ENCODE measurements around the gene SUGP2. TPM values are rescaled to one million over a fixed set of nuclear protein-coding genes. Genes with fewer than 3 reads are reported as not detected.

Gene SUGP2
- total RNA-seq, 2 donors from 2014 or later = 41.8 to 99.6 TPM

DNA sequence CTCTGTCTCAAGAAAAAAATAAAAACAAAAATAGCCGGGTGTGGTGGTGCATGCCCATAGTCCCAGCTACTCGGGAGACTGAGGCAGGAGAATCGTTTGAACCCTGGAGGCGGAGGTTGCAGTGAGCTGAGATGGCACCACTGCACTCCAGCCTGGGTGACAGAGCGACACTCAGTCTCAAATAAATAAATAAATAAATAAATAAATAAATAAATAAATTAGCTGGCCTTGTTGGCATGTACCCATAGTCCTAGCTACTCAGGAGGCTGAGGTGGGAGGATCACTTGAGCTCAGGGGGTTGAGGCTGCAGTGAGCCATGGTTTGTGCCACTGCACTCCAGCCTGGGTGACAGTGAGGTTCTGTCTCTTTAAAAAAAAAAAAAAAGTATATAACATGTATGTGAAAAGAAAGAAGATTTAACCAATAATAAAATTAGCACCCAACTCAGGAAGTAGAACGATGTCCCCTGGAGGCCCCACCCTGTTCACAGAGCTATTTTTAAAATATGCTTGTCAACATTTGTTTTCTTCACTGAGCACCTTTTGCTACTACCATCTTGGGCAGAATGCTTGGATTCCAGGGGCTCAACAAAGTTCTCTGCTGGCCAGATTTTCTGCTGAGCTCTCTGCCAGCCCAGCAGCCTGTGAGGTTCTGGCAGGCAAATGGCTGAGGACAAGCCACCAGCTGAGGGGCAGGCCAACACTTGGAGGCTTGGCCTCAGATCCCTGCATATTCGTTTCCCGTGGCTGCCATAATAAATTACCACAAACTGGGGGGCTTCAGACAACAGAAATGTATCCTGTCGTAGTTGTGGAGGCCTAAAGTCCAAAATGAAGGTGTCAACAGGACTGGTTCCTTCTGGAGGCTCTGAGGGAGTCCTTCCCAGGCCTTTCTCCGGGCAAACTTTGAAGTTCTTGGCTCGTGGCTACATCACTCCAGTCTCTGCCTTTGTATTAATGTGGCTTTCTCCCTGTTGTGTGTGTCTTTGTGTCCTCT lies 35.6 kb upstream of the SUGP2 start:
- no peak overlapping the region for H3K4me3 ChIP-seq
- no peak for DNase-seq (ENCODE audit: low spot score)
- H3K27ac ChIP-seq = no peak overlapping the region
- no peaks in the 10 kb centered on the region for H3K36me3 ChIP-seq
- H3K9me3 ChIP-seq = no peaks in the 10 kb centered on the region
- H3K27me3 ChIP-seq (replicated peaks; ENCODE audit: insufficient read depth) = no peaks in the 10 kb centered on the region
- TF ChIP-seq POLR2A (IDR thresholded peaks at IDR 0.05) (no peak), POLR2AphosphoS5 (IDR thresholded peaks at IDR 0.05) (no peak)
- TF ChIP-seq, protein P1, sequence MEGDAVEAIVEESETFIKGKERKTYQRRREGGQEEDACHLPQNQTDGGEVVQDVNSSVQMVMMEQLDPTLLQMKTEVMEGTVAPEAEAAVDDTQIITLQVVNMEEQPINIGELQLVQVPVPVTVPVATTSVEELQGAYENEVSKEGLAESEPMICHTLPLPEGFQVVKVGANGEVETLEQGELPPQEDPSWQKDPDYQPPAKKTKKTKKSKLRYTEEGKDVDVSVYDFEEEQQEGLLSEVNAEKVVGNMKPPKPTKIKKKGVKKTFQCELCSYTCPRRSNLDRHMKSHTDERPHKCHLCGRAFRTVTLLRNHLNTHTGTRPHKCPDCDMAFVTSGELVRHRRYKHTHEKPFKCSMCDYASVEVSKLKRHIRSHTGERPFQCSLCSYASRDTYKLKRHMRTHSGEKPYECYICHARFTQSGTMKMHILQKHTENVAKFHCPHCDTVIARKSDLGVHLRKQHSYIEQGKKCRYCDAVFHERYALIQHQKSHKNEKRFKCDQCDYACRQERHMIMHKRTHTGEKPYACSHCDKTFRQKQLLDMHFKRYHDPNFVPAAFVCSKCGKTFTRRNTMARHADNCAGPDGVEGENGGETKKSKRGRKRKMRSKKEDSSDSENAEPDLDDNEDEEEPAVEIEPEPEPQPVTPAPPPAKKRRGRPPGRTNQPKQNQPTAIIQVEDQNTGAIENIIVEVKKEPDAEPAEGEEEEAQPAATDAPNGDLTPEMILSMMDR (IDR thresholded peaks at IDR 0.05) = no peak
- intact Hi-C loops (cut with DNase I) = no loop called here
- 67% methylated on average over 11 of the region's 11 CpGs for WGBS
- no peaks in the 10 kb centered on the region for H3K4me1 ChIP-seq (replicated peaks)

DNA sequence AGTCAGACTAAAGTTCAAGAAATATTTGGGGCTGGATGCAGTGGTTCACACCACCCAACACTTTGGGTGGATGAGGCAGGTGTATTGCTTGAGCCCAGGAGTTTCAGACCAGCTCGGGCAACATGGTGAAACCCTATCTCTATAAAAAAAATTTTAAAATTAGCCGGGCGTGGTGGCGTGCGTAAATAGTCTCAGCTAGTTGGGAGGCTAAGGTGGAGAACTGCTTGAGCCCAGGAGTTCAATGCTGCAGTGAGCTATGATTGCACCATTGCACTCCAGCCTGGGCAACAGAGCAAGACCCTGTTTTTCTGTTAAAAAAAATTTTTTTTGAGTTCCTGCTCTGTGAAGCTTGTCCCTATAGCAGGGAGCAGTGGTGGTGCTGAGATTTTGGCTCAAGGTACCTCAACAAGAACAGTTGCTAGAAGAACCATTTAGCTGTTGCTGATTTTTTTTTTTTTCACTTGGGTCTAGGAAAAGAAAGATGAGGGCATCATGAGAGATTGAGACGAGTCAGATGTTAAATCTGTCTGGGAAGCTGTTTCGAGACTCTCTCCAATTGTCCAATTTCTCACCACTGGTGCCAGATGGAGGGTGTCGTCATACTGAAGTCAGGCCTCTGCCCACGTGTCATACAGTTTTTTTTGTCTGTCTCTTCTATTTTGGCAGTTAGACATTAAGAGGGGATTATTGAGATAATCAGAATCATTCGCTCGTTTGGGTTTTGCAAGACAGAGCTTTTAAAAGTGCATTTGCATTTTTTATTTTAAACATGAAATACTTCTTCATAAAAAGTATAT lies 34.2 kb upstream of the SUGP2 start:
- intact Hi-C loops (cut with DNase I) = no loop called here
- no peaks in the 10 kb centered on the region for H3K9me3 ChIP-seq
- no peaks in the 10 kb centered on the region for H3K36me3 ChIP-seq
- H3K4me3 ChIP-seq = no peak overlapping the region
- H3K27me3 ChIP-seq (replicated peaks; ENCODE audit: insufficient read depth) = no peaks in the 10 kb centered on the region
- no peak overlapping the region for H3K27ac ChIP-seq
- 62% methylated on average over 11 of the region's 11 CpGs for whole genome bisulfite sequencing
- no peak for DNase-seq (ENCODE audit: low spot score)
- TF ChIP-seq POLR2A (IDR thresholded peaks at IDR 0.05) = no peak
- TF ChIP-seq, protein P1 (IDR thresholded peaks at IDR 0.05) = no peak
- no peak for TF ChIP-seq POLR2AphosphoS5 (IDR thresholded peaks at IDR 0.05)
- no peaks in the 10 kb centered on the region for H3K4me1 ChIP-seq (replicated peaks)

DNA sequence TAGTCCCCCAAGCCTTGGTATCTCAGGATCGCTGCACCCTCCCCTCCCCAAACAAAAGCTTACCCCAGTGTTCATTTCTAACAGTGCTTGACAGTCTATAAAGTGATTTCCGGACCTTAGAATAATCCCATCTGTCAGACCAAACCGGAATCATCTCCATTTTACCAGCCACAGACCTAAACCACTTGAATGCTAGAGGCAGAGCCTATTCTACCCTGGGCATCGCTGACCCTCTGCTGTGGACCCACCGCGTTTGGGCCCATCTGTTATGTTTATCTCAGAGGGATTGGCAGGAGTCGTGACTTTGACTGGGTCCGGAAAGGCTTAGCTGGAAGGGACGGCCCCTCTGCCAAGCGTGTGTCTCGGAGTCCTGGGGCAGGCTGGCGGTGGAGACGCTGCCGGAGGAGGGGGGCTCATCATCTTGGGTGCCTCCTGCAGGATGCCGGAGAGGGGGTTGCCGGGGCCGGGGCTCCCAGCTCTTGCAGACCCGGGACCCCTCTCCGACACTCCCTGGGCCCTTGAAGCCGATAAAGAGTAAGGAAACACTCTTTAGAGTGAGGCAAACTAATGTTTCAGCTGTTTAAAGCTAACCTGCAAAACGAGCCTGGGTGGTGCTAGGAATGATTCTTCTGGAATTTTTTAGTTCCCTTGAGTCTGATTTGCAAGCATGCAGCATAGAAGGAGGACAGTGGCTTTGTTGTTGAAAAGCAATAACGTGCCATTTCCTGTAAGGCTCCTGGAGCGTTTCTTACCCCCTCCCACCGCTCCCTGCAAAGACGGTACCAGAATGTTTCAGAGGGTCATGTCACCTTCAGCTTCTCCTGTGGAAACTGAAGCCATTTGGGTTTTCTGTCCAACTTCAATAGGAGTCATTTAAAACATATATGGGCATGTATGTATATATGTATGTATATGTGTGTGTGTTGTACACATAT lies 31.8 kb upstream of the SUGP2 start:
- no peak for DNase-seq (ENCODE audit: low spot score)
- peak overlapping the region; percentile 76 to 93 for H3K4me3 ChIP-seq
- 3% methylated on average over 25 of the region's 25 CpGs for WGBS
- TF ChIP-seq, protein P1 (IDR thresholded peaks at IDR 0.05) = no peak
- TF ChIP-seq POLR2AphosphoS5 (IDR thresholded peaks at IDR 0.05) (no peak), POLR2A (IDR thresholded peaks at IDR 0.05) (no peak)
- peak overlapping the region; percentile 68 to 82 for H3K27ac ChIP-seq
- no peaks in the 10 kb centered on the region for H3K36me3 ChIP-seq
- no peaks in the 10 kb centered on the region for H3K4me1 ChIP-seq (replicated peaks)
- no peaks in the 10 kb centered on the region for H3K27me3 ChIP-seq (replicated peaks; ENCODE audit: insufficient read depth)
- intact Hi-C loops (cut with DNase I) = no loop called here
- H3K9me3 ChIP-seq = no peaks in the 10 kb centered on the region

DNA sequence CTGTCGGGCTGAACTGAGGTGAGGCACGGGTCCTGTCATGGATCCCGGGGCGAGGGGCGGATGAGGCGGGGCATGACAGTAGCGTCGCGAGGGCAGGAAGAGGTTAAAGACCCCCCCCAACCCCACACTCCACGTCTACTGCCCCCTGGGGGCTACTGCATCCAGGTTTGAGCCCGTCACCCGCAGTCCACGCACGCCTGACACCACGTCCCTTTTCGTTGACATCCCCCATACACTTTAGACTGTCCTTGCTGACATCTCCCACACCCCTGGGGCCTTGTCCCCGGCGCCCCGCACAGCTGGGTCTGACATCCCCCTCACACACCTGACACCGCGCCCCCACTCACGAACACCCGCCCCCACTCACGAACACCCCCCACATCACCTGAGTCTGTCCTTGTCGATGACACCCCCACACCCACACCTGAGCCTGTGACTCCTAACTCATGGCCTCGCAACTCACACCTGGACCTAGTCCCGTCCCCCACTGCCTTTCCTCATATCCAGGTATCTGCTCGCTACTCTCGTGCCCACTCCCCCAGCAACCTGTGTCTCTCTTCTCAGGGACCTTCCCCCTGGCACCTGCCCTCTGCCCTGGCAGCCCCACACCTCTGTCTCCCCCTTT lies 30.9 kb upstream of the SUGP2 start:
- Histone ChIP-seq H3K4me1 (replicated peaks) (no peaks in the 10 kb centered on the region), H3K4me3 (peak overlapping the region; percentile 76 to 93), H3K9me3 (no peaks in the 10 kb centered on the region), H3K27me3 (replicated peaks; ENCODE audit: insufficient read depth) (no peaks in the 10 kb centered on the region), H3K36me3 (no peaks in the 10 kb centered on the region), H3K27ac (peak overlapping the region; percentile 68 to 82)
- TF ChIP-seq, protein P1 (IDR thresholded peaks at IDR 0.05) = no peak
- TF ChIP-seq POLR2AphosphoS5 (IDR thresholded peaks at IDR 0.05) (no peak), POLR2A (IDR thresholded peaks at IDR 0.05) (no peak)
- peak; percentile 14 for DNase-seq (ENCODE audit: low spot score)
- intact Hi-C loops (cut with DNase I) = no loop called here
- 2% methylated on average over 28 of the region's 29 CpGs for WGBS

Measured in prostate gland (tissue), 2 donors.